ENCODE results near the gene BCL6.
A peak's percentile ranks its signal among the peaks of the same experiment; 100 is the strongest.

DNA sequence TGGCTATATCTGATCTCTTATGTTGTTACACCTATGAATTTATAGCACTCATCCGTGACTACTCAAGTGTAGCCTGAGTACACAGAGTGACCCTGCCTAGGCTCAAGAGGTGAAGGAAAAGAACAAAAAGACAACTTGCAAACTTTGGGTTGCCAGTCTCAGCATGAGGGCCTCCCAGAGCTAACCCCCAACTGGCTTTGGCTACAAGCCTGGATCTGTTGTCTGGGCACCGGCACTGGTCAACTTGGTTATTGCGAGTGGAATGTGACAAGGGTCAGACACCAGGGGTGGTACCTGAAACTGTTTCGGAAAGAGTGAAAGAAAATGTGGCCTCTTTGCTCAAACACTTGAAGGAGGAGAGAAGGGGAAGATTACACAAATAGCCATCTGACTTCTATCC lies 49.5 kb upstream of the BCL6 start:
- TF ChIP-seq CTCF (IDR thresholded peaks at IDR 0.05; ENCODE audit: low read depth, low read length, missing input control) (no peak), MAX (IDR thresholded peaks at IDR 0.05) (no peak), TAF1 (conservative IDR thresholded peaks at IDR 0.05) (no peak), YY1 (IDR thresholded peaks at IDR 0.05) (no peak), SP1 (IDR thresholded peaks at IDR 0.05) (no peak), RAD21 (IDR thresholded peaks at IDR 0.05) (peak in 1 of 2 donors; percentile 30), ATF3 (IDR thresholded peaks at IDR 0.05) (no peak), GABPA (IDR thresholded peaks at IDR 0.05 in 1 of 2, conservative IDR thresholded peaks at IDR 0.05 in 1 of 2) (no peak)

Measured in liver (tissue), 3 donors.